A673 (cell line): ENCODE measurements around the gene CACNG5.

Experiments
- CTCF ChIP-seq: fragments of 300-800, 200-600 bp; sonication (generic); conservative IDR thresholded peaks from 2 replicates; pipeline ENCODE4 v1.5.1; 2017; ENCODE audit warnings: low read depth, mild to moderate bottlenecking, antibody characterized with exemption, low read length, moderate library complexity, mixed read lengths
- EZH2 ChIP-seq: fragments of 200-600 bp; sonication (generic); IDR thresholded peaks from 2 replicates; pipeline ENCODE4 v1.6.1; 2017; ENCODE audit warnings: borderline replicate concordance, low read depth, mild to moderate bottlenecking, mixed read lengths, antibody characterized with exemption, low read length; ENCODE audit not compliant: poor library complexity, severe bottlenecking

- TF ChIP-seq CTCF (no peak), EZH2 (no peak)
Observed at GRCh38 chr17:66885417-66885816, 50.5 kb downstream of the CACNG5 start.
